ENCODE measurements around the gene TXNL4B. TPM values are rescaled to one million over a fixed set of nuclear protein-coding genes. Genes with fewer than 3 reads are reported as not detected.

The TXNL4B gene
- total RNA-seq, 2 experiments from 2014 or later: 14.9 to 16.7 TPM

- POLR2A ChIA-PET: no interaction called here
- Mint-ChIP-seq H3K4me1 (ENCODE audit: low read depth) (peaks cover 4% of the 10 kb centered on the region), H3K27me3 (ENCODE audit: low read depth) (no peaks in the 10 kb centered on the region)
Measured at GRCh38 chr16:72043539-72043938, 49.9 kb downstream of the TXNL4B start.

GRCh38 chr16:72043058-72043457, 50.4 kb downstream of the TXNL4B start:
- Mint-ChIP-seq H3K36me3 (ENCODE audit: low read depth) (peaks cover 2% of the 10 kb centered on the region), H3K9me3 (ENCODE audit: insufficient read depth) (no peaks in the 10 kb centered on the region), H3K27ac (no peak overlapping the region), H3K27me3 (ENCODE audit: low read depth) (no peaks in the 10 kb centered on the region), H3K4me1 (ENCODE audit: low read depth) (peaks cover 4% of the 10 kb centered on the region), H3K4me3 (no peak overlapping the region)
- no peak for ATAC-seq
- POLR2A ChIA-PET: no interaction called here
- CTCF ChIA-PET: no interaction called here
- DNase-seq: no peak

More at GRCh38 chr16:72043539-72043938, 49.9 kb downstream of the TXNL4B start:
- Mint-ChIP-seq H3K27ac (no peak overlapping the region), H3K36me3 (ENCODE audit: low read depth) (peaks cover 2% of the 10 kb centered on the region), H3K9me3 (ENCODE audit: insufficient read depth) (no peaks in the 10 kb centered on the region), H3K4me3 (no peak overlapping the region)
- CTCF ChIA-PET: no interaction called here
- no peak for ATAC-seq
- DNase-seq: no peak

DNA sequence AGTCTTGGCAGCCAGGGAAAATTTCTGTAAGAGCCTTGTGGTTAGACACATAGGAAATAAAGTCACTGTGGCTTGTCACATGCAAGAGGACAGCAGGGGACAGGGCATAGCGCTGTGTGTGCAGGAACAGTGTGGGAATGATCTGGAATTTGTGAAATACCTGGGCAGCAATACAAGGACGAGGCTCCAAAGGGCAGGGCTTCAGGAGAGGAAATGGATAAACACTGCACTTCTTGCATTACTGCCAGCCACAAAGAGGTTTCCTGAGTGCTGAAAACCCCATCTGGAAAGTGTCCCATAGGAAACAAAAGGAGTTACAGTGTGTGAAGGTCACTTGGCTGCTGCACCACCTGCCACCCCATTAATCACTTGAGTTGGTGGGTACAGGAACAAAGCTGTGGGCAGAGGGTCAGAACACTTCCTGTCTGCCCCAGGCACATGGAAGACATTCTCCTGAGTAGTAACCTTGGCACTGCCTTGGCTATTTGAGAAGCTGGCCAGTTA, 51.2 kb downstream of the TXNL4B start:
- Mint-ChIP-seq H3K27ac (no peak overlapping the region), H3K36me3 (ENCODE audit: low read depth) (peaks cover 2% of the 10 kb centered on the region), H3K27me3 (ENCODE audit: low read depth) (no peaks in the 10 kb centered on the region), H3K4me1 (ENCODE audit: low read depth) (peaks cover 4% of the 10 kb centered on the region), H3K9me3 (ENCODE audit: insufficient read depth) (no peaks in the 10 kb centered on the region), H3K4me3 (no peak overlapping the region)
- CTCF ChIA-PET: no interaction called here
- POLR2A ChIA-PET: no interaction called here
- no peak for DNase-seq
- no peak for ATAC-seq

DNA sequence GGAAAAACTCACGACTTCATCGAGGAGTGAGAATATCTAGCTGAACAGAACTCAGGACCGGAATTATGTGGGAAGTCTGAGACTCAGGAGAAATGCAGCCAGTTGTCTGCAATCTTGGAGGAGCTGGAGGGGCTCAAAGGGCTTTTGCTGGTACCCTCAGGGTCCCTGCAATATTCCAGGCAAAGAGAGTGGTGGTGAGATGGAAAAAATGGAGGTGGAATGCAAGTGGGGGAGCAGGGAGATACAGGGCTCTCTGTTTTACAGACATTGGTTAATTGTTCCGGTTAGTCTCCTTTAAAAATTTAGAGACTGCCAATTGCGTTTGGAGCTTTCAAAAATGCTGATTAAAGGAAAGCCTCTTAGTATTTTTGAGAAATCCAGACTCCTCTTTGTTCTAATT, 57.3 kb downstream of the TXNL4B start:
- Mint-ChIP-seq H3K4me1 (ENCODE audit: low read depth) (no peaks in the 10 kb centered on the region), H3K36me3 (ENCODE audit: low read depth) (no peaks in the 10 kb centered on the region), H3K9me3 (ENCODE audit: insufficient read depth) (no peaks in the 10 kb centered on the region), H3K27me3 (ENCODE audit: low read depth) (no peaks in the 10 kb centered on the region), H3K27ac (no peak overlapping the region), H3K4me3 (no peak overlapping the region)
- ATAC-seq (no peak), DNase-seq (no peak)
- POLR2A ChIA-PET: no interaction called here
- CTCF ChIA-PET: no interaction called here

Other genes with a start within 250 kb of the TXNL4B start
- 10 to 100 TPM; 20.3 to 22.6 TPM for gene ATXN1L, start 247.6 kb downstream of the TXNL4B start, total RNA-seq
- 1 to 10 TPM; 3.7 to 4.1 TPM for gene ZNF821, start 209.4 kb downstream of the TXNL4B start, total RNA-seq
- 100 to 1,000 TPM; 155 to 174 TPM for gene IST1, start 198.1 kb downstream of the TXNL4B start, total RNA-seq
- under 1 TPM; 0.78 to 0.79 TPM for gene PKD1L3, start 93.2 kb downstream of the TXNL4B start, total RNA-seq
- gene DHODH, start 84.9 kb downstream of the TXNL4B start, total RNA-seq: 10 to 100 TPM; 14.7 to 18.3 TPM
- not detected for gene HP, start 39.1 kb downstream of the TXNL4B start, total RNA-seq
- gene HPR, start 30.4 kb downstream of the TXNL4B start, total RNA-seq: not detected
- gene DHX38, start 227 bp upstream of the TXNL4B start, total RNA-seq: 10 to 100 TPM; 69.3 to 77.1 TPM
- gene PMFBP1, start 78.5 kb upstream of the TXNL4B start, total RNA-seq: 1 to 10 TPM; 2.9 to 5.2 TPM

All from activated CD8-positive, alpha-beta T cell treated with anti-CD3 and anti-CD28 coated beads, Interleukin-2, amount 10 ng/mL, durations not matched to agents 7 days and 5 days (primary cell).